Smooth muscle cell (in vitro differentiated cells): ENCODE results near the gene TRPM1. TPM values are rescaled to one million over a fixed set of nuclear protein-coding genes. Genes with fewer than 3 reads are reported as not detected.

Source experiments
- DNase-seq: peaks from one replicate; lab custom pipeline; 2025; ENCODE audit not compliant: unreplicated experiment; lab: John Stamatoyannopoulos, UW
- H2AFZ ChIP-seq: fragments of 200-600 bp; sonication (generic); 2 replicates; pipeline ENCODE4 v1.6.0; 2016; ENCODE audit warnings: antibody characterized with exemption, low read depth, mild to moderate bottlenecking
- H3F3A ChIP-seq: fragments of 200-600 bp; sonication (generic); 2 replicates; pipeline ENCODE4 v1.6.0; 2017; ENCODE audit warnings: antibody characterized with exemption, low read depth
- H3K27ac ChIP-seq: fragments of 200-600 bp; sonication (generic); 2 replicates; pipeline ENCODE4 v1.5.1; 2016; ENCODE audit warnings: low read depth, mild to moderate bottlenecking
- H3K27me3 ChIP-seq: fragments of 200-600 bp; sonication (generic); 2 replicates; pipeline ENCODE4 v1.6.1; 2016; ENCODE audit warnings: low read depth, mild to moderate bottlenecking
- H3K36me3 ChIP-seq: fragments of 200-600 bp; sonication (generic); 2 replicates; pipeline ENCODE4 v1.5.1; 2016; ENCODE audit warnings: low read depth
- H3K4me1 ChIP-seq: fragments of 200-600 bp; sonication (generic); 2 replicates; pipeline ENCODE4 v1.5.1; 2016; ENCODE audit warnings: low read depth
- H3K4me2 ChIP-seq: fragments of 200-600 bp; sonication (generic); 2 replicates; pipeline ENCODE4 v1.6.0; 2016; ENCODE audit warnings: mild to moderate bottlenecking
- H3K4me3 ChIP-seq: fragments of 200-600 bp; sonication (generic); 2 replicates; pipeline ENCODE4 v1.5.1; 2016; ENCODE audit warnings: mild to moderate bottlenecking
- H3K79me2 ChIP-seq: fragments of 200-600 bp; sonication (generic); 2 replicates; pipeline ENCODE4 v1.6.0; 2016; ENCODE audit warnings: low read depth, mild to moderate bottlenecking
- H3K9ac ChIP-seq: fragments of 200-600 bp; sonication (generic); 2 replicates; pipeline ENCODE4 v1.6.0; 2016; ENCODE audit warnings: low read depth
- H3K9me3 ChIP-seq: fragments of 200-600 bp; sonication (generic); replicated peaks from 2 replicates; pipeline ENCODE4 v1.5.1; 2016; ENCODE audit warnings: low read depth
- H4K20me1 ChIP-seq: fragments of 200-600 bp; sonication (generic); 2 replicates; pipeline ENCODE4 v1.6.0; 2016; ENCODE audit warnings: low read depth
- CTCF ChIP-seq: fragments of 200-600 bp; sonication (generic); IDR thresholded peaks from 2 replicates; pipeline ENCODE4 v1.5.1; 2017; ENCODE audit warnings: borderline replicate concordance, mild to moderate bottlenecking, antibody characterized with exemption; ENCODE audit not compliant: insufficient read depth, poor library complexity, severe bottlenecking
- WGBS: methylation state at CpG from one replicate; pipeline ENCODE4 v1.1.7; 2016; ENCODE audit warnings: low lambda C conversion rate; 5-methylcytosine and 5-hydroxymethylcytosine counted together
- polyA plus RNA-seq: library from polyadenylated mRNA; unstranded; fragments of >200 nt; fragmentation: Nextera tagmentation; extraction: Ambion mirVana; gene quantifications from 2 replicates; pipeline ENCODE4 v1.2.1, GENCODE V29; 2016
- total RNA-seq: library from RNA; depleted of rRNA; stranded (reverse); fragments of >200 nt; gene quantifications from 2 replicates; pipeline ENCODE4 v1.2.3, GENCODE V29; 2014

TRPM1 gene
- total and polyA plus RNA-seq, 2 experiments from 2014 or later, result not detected

GRCh38 chr15:31086344-31086743 is 15.2 kb downstream of the TRPM1 start:
- Histone ChIP-seq H3K4me3 (no peak overlapping the region), H3K4me2 (no peak overlapping the region), H3K27ac (no peak overlapping the region), H3K36me3 (no peaks in the 10 kb centered on the region), H3K4me1 (peaks cover 10% of the 10 kb centered on the region), H3K79me2 (no peaks in the 10 kb centered on the region), H2AFZ (no peak overlapping the region), H3K9me3 (no peaks in the 10 kb centered on the region), H4K20me1 (no peaks in the 10 kb centered on the region), H3K27me3 (no peaks in the 10 kb centered on the region), H3F3A (no peaks in the 10 kb centered on the region), H3K9ac (no peak overlapping the region)
- no peak for DNase-seq
- 94% methylated on average over 4 of the region's 4 CpGs for WGBS
- no peak for TF ChIP-seq CTCF

GRCh38 chr15:31085359-31085758 is 16.2 kb downstream of the TRPM1 start:
- peaks cover 7% of the 10 kb centered on the region for H3K4me1 ChIP-seq
- no peaks in the 10 kb centered on the region for H3K36me3 ChIP-seq
- no peaks in the 10 kb centered on the region for H3K79me2 ChIP-seq
- no peaks in the 10 kb centered on the region for H4K20me1 ChIP-seq
- no peak overlapping the region for H2AFZ ChIP-seq
- DNase-seq, result no peak
- no peak overlapping the region for H3K27ac ChIP-seq
- H3F3A ChIP-seq, result no peaks in the 10 kb centered on the region
- no peaks in the 10 kb centered on the region for H3K27me3 ChIP-seq
- H3K4me2 ChIP-seq, result no peak overlapping the region
- WGBS, result 97% methylated on average over 7 of the region's 7 CpGs
- no peaks in the 10 kb centered on the region for H3K9me3 ChIP-seq
- H3K9ac ChIP-seq, result no peak overlapping the region
- no peak overlapping the region for H3K4me3 ChIP-seq
- TF ChIP-seq CTCF, result no peak

GRCh38 chr15:31084176-31084575 is 17.3 kb downstream of the TRPM1 start:
- 85% methylated on average over 6 of the region's 6 CpGs for WGBS
- H3K27me3 ChIP-seq, result no peaks in the 10 kb centered on the region
- no peak for DNase-seq
- no peak overlapping the region for H3K27ac ChIP-seq
- no peak overlapping the region for H3K4me3 ChIP-seq
- H4K20me1 ChIP-seq, result no peaks in the 10 kb centered on the region
- H3F3A ChIP-seq, result no peaks in the 10 kb centered on the region
- H3K4me1 ChIP-seq, result peaks cover 2% of the 10 kb centered on the region
- H3K9me3 ChIP-seq, result no peaks in the 10 kb centered on the region
- no peak overlapping the region for H3K9ac ChIP-seq
- no peaks in the 10 kb centered on the region for H3K36me3 ChIP-seq
- TF ChIP-seq CTCF, result no peak
- no peaks in the 10 kb centered on the region for H3K79me2 ChIP-seq
- peak overlapping the region; percentile 6 for H3K4me2 ChIP-seq
- no peak overlapping the region for H2AFZ ChIP-seq

- Histone ChIP-seq H3K4me2 (no peak overlapping the region), H3K9me3 (no peaks in the 10 kb centered on the region), H3F3A (no peaks in the 10 kb centered on the region), H3K9ac (no peak overlapping the region), H3K4me1 (peaks cover 7% of the 10 kb centered on the region), H4K20me1 (no peaks in the 10 kb centered on the region), H2AFZ (no peak overlapping the region), H3K27me3 (no peaks in the 10 kb centered on the region), H3K36me3 (no peaks in the 10 kb centered on the region), H3K4me3 (no peak overlapping the region), H3K27ac (no peak overlapping the region), H3K79me2 (no peaks in the 10 kb centered on the region)
- no peak for TF ChIP-seq CTCF
- WGBS, result 86% methylated on average over 6 of the region's 6 CpGs
- DNase-seq, result no peak
These were observed 18.1 kb downstream of the TRPM1 start for GRCh38 chr15:31083370-31083780.
